AG10803 (cell line): ENCODE results near the gene KLHDC7A.

Experiments
- DNase-seq: peaks from one replicate; pipeline ENCODE4 v3.0.0; 2010; ENCODE audit warnings: low read depth
- H3K4me3 ChIP-seq: 2 replicates; pipeline ENCODE4 v1.5.1; 2011; ENCODE audit warnings: mild to moderate bottlenecking, low read length, control low read depth
- CTCF ChIP-seq: conservative IDR thresholded peaks from 2 replicates; pipeline ENCODE4 v1.5.1; 2011; ENCODE audit warnings: mild to moderate bottlenecking, low read length, control low read depth, inconsistent platforms

KLHDC7A gene

GRCh38 chr1:18533259-18533658 lies 52.5 kb downstream of the KLHDC7A start:
- no peak for TF ChIP-seq CTCF
- no peak overlapping the region for H3K4me3 ChIP-seq
- DNase-seq = no peak

DNA sequence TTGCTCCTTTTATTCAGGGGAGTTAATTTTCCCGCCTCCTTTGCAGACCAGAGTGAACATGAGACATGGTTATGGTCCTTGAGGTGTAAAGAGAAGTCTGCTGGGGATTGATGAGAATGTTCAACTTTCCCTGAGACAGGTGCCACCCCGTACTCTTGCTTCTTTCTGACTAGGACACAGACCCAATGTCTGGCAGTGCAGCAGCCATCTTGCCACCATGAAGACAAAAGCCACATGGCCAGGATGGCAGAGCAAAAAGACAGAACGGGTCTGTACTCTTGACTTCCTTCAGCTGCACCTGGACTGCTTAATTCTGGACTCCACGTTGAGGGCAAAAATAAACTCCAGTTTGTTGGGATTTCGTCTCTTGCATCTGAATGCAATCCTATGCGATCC lies 54.1 kb downstream of the KLHDC7A start:
- no peak overlapping the region for H3K4me3 ChIP-seq
- no peak for TF ChIP-seq CTCF
- DNase-seq = no peak
